Measurements from ENCODE around the gene LAMTOR1.

DNA sequence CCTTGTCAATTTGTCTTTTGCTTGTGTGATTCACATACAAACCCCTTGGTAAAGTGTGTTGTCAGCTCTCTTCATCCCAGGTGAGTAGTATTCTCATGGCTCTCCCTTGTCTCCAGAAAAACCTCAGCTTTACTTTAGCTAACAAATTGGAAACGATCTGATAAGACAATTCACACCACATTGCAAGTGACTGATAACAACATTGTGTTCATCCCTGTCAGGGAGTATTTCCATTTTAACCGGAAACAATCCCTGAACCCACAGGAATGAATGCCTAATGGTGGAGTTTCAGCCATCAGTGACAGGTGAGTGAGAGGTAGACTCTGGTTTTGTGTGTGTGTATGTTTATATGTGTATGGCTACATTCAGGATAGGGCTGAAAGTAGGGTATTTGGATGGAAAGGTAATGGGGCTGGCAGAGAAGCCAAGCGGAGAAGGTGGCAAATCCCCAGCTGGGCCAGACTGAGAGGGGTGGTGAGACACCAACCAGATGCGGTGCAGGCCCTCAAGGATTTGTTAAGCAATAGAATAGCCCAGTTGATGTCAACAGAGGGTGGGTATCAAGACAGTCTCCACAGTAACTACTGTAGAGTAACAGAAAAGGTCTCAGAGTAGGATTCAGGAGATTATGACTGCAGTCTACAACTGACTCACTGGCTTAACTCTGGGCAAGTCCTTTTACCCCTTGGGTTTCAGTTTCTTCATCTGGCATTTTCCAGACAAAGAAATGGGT is 14.9 kb downstream of the LAMTOR1 start:
- TF ChIP-seq CEBPB (IDR thresholded peaks at IDR 0.05) = no peak
- TF ChIP-seq, protein P1, sequence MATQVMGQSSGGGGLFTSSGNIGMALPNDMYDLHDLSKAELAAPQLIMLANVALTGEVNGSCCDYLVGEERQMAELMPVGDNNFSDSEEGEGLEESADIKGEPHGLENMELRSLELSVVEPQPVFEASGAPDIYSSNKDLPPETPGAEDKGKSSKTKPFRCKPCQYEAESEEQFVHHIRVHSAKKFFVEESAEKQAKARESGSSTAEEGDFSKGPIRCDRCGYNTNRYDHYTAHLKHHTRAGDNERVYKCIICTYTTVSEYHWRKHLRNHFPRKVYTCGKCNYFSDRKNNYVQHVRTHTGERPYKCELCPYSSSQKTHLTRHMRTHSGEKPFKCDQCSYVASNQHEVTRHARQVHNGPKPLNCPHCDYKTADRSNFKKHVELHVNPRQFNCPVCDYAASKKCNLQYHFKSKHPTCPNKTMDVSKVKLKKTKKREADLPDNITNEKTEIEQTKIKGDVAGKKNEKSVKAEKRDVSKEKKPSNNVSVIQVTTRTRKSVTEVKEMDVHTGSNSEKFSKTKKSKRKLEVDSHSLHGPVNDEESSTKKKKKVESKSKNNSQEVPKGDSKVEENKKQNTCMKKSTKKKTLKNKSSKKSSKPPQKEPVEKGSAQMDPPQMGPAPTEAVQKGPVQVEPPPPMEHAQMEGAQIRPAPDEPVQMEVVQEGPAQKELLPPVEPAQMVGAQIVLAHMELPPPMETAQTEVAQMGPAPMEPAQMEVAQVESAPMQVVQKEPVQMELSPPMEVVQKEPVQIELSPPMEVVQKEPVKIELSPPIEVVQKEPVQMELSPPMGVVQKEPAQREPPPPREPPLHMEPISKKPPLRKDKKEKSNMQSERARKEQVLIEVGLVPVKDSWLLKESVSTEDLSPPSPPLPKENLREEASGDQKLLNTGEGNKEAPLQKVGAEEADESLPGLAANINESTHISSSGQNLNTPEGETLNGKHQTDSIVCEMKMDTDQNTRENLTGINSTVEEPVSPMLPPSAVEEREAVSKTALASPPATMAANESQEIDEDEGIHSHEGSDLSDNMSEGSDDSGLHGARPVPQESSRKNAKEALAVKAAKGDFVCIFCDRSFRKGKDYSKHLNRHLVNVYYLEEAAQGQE (IDR thresholded peaks at IDR 0.05; ENCODE audit: low read depth) = no peak
- TF ChIP-seq EP300 (IDR thresholded peaks at IDR 0.05; ENCODE audit: borderline replicate concordance) = no peak
- TF ChIP-seq TEAD4 (IDR thresholded peaks at IDR 0.05) = no peak
- no peak for TF ChIP-seq TAF1 (IDR thresholded peaks at IDR 0.05; ENCODE audit: low read depth)
- no peak for TF ChIP-seq EGR1 (IDR thresholded peaks at IDR 0.05)
- no peak for TF ChIP-seq TCF12 (IDR thresholded peaks at IDR 0.05; ENCODE audit: low read depth)
- no peak for TF ChIP-seq YY1 (IDR thresholded peaks at IDR 0.05; ENCODE audit: low read depth)
